ENCODE data around the gene INPP5A.

The INPP5A gene

DNA sequence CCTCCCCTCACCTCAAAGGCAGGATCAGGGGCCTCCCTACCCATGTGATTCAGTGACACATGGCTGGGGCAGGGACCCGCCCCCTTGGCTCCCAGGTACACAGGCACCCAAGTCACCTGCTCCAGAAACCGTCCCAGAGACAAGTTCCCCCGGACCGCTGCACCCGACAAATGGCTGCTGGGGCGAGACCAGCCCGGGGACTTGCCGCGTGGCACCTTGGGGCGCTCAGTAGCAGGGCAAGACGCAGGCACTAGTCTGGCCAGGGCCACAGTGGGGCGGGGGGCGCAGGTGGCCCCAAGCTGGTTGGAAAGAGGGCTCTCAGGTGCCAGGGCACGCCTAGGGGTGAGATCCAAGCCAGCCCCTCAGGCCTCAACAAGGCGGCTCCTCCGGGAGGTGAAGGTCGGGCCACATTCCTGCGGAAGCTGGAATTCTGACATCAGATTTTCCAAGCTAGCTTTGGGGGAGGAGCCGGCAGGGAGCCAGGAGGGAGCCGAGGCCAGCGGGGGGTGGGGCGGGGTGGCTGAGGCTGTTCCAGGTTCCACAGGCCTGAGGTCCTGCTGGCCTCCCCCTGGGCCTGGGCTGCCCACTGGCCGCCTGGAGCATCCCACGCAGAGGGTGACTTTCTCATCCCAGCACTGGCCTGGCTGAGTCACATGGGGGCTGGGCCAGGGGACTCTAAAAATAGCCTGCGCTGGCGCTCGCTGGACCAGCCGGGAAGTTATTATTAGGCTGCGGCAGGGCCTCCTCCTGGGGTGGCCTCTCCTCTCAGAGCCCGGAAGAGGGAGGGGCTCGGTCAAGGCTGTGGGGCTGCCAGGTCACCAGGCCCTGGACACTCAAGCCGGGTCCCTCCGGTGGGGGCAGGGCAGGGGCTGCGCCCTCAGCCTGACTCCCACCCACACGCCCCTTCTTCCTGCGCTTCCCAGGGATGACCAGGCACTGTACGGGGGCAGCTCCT lies 20.5 kb upstream of the INPP5A start:
- TF ChIP-seq, protein P1, sequence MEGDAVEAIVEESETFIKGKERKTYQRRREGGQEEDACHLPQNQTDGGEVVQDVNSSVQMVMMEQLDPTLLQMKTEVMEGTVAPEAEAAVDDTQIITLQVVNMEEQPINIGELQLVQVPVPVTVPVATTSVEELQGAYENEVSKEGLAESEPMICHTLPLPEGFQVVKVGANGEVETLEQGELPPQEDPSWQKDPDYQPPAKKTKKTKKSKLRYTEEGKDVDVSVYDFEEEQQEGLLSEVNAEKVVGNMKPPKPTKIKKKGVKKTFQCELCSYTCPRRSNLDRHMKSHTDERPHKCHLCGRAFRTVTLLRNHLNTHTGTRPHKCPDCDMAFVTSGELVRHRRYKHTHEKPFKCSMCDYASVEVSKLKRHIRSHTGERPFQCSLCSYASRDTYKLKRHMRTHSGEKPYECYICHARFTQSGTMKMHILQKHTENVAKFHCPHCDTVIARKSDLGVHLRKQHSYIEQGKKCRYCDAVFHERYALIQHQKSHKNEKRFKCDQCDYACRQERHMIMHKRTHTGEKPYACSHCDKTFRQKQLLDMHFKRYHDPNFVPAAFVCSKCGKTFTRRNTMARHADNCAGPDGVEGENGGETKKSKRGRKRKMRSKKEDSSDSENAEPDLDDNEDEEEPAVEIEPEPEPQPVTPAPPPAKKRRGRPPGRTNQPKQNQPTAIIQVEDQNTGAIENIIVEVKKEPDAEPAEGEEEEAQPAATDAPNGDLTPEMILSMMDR (IDR thresholded peaks at IDR 0.05; ENCODE audit: low read length, missing control alignments), result no peak
- H3K4me3 ChIP-seq (replicated peaks; ENCODE audit: low read depth, low read length), result no peak overlapping the region
- DNase-seq (ENCODE audit: low read depth), result peak; percentile 96

DNA sequence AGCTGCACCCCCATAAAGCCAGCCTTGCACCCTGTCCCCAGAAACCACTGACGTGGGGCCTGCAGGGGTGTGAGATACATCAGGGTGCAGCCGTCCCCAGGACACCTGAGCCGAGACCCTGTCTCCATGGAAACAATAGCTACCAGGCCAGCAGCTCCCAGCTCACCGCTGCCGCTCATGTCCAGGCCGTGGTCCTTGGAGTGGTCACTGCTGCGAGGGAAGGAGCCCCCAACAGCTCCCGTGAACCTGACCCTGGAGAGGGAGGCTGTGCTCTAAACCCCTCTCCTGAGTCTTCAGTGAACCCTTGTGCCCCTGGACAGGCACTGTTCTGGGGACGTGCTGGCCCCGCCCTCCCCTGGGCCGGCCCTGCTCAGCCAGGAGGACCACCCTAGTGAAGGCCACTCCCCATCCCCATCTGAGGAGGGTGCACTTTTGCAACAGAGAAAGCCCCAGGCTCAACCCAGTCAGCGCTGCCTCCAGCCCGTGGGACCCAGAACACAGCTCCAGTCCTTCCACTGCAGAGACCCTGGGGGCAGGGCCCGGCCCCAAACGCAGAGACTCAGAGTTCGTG lies 19.6 kb upstream of the INPP5A start:
- DNase-seq (ENCODE audit: low read depth), result no peak
- TF ChIP-seq, protein P1 (IDR thresholded peaks at IDR 0.05; ENCODE audit: low read length, missing control alignments), result no peak
- no peak overlapping the region for H3K4me3 ChIP-seq (replicated peaks; ENCODE audit: low read depth, low read length)

DNA sequence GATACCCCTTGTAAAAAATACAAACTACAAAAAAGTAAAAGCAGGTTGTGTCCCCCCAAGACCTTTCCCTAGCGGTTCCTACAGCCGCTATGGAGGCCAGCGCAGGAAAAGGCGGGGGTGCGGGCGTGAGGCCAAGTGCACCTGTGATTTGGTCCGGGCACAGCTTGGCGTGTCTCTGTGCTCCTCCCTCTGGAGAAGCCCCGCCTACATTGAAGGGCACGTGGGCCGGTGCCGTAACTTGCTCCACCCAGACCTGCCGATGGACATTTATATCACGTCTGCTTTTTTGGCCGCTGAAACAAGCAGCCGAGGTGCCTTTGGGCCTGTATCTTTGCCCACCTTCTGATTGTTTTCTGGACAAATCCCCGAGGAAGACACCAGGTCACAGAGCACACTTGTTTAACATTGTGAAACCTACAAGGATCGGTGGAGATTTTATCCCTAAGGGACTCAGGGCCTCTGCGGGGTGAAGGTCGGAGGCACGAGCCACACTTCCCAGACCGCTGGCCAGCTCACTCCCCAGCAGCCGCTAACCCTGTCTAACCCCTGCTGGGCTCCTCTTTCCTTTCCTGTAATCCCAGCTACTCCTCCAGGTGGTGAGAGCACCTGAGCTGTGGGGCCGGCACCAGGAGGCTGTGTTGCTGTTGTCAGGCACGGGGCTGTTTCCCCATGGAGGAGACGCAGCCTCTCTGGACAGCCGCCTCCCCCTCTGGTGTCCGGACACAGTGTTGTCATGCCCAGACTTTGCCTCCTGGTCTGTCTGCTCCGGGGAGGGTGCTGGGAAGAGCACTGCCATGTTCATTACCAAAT lies 18.8 kb upstream of the INPP5A start:
- no peak overlapping the region for H3K4me3 ChIP-seq (replicated peaks; ENCODE audit: low read depth, low read length)
- TF ChIP-seq, protein P1 (IDR thresholded peaks at IDR 0.05; ENCODE audit: low read length, missing control alignments), result no peak
- no peak for DNase-seq (ENCODE audit: low read depth)

DNA sequence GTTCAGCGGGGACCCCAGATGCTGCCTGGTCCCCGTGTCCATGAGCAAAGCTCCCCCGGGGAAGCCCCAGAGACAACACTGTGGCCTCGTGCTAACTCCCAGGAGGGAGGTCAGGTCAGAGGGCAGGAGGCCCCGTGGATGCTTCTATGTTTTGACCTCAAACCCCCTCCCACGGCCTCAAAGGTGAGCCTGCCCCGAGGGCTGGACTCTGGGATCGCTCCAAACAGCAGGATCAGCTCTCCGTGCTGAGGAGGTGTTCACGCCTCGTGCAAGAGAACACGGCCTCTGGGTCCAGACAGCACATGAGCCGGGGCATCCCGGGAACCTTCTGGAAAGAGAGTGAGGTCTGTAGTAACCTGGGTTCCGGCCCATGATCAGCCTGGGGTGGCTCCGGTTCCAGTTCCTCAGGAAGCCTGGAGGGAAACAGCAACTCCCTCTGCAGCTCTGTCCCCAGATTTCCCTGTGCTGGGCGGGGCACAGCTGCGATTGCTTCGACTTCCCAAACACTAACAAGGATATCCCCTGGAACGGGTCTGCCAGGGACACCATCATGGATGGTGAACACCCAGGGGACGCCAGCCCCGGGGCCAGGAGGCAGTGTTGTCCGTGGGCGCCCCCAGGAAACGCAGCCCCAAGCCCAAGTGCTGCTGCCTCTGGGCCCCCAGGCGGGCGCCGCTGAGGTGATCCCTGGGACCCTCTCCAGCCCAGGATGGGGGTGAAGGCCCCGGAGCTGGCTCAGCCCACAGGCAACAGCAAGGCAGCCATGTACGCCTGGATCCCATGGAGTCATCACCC lies 18.0 kb upstream of the INPP5A start:
- H3K4me3 ChIP-seq (replicated peaks; ENCODE audit: low read depth, low read length), result no peak overlapping the region
- DNase-seq (ENCODE audit: low read depth), result no peak
- TF ChIP-seq, protein P1 (IDR thresholded peaks at IDR 0.05; ENCODE audit: low read length, missing control alignments), result no peak

DNA sequence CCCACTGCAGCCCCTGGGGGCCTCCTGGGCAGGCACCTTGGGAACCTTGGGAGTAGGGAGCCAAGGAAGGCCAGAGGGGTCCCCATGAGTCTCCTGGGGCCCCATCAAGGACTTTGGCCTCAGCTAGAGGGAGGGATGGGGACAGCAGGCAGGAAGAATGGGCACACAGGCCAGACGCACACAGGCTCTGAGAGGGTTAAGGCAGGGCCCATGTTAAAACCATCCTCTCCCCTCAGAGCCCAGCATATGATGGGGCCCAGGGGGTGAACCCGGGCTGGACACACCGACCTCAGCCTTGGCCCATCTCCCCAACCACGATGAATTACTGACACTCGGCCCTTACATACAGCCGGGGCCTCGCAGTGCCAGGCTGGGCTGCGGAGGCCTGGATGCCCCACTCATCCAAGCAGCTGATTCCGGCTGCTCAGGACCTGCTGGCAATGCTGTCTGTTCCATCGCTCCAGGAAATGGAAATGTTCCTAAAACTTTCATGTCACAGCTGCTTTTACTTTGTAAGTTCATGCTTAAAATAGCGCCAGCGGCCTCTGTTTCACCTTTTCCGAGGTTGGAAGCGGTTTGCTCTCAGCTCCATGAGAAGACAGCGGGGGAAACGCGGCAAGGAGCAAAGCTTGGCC lies 17.3 kb upstream of the INPP5A start:
- TF ChIP-seq, protein P1 (IDR thresholded peaks at IDR 0.05; ENCODE audit: low read length, missing control alignments), result no peak
- H3K4me3 ChIP-seq (replicated peaks; ENCODE audit: low read depth, low read length), result no peak overlapping the region
- DNase-seq (ENCODE audit: low read depth), result peak; percentile 23

DNA sequence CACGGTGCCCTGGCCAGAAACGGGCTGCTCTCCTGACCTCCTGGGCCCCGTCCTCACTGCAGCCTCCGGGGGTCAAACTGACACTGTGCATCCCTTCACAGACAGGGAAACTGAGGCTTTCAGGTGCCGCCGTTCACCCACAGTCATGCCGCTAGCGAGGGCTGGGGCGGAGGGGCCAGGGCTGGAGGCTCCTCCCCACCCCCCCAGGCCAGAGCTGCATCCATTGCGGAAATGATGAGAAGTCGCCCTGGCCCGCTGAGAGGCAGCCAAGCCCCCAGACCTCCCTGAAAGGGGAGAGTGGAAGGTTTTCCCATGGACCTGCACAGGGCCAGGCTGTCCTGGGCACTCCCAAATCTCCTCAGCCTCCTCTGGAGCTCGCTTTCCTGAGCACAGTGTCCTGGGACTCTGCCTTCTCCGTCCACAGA lies 16.5 kb upstream of the INPP5A start:
- H3K4me3 ChIP-seq (replicated peaks; ENCODE audit: low read depth, low read length), result no peak overlapping the region
- no peak for DNase-seq (ENCODE audit: low read depth)
- TF ChIP-seq, protein P1 (IDR thresholded peaks at IDR 0.05; ENCODE audit: low read length, missing control alignments), result no peak
